Nucleus accumbens (tissue), 56 donors: ENCODE measurements around the gene PLBD2.

Source experiments
- DNase-seq, 56 donors: peaks; one replicate each; lab custom pipeline; 2025; lab: John Stamatoyannopoulos, UW

PLBD2 gene

DNA sequence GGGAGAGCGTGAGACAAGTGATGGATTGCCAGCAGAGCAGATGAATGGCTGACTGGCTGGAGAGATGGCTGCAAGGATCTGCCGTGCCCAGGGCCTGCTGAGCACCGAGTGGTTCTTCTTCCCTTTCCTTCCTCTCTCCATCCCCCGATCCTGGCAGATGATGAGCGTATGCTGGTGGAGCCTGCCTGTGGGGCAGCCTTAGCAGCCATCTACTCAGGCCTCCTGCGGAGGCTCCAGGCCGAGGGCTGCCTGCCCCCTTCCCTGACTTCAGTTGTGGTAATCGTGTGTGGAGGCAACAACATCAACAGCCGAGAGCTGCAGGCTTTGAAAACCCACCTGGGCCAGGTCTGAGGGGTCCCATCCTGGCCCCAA is 79.3 kb downstream of the PLBD2 start:
- no peak for DNase-seq

DNA sequence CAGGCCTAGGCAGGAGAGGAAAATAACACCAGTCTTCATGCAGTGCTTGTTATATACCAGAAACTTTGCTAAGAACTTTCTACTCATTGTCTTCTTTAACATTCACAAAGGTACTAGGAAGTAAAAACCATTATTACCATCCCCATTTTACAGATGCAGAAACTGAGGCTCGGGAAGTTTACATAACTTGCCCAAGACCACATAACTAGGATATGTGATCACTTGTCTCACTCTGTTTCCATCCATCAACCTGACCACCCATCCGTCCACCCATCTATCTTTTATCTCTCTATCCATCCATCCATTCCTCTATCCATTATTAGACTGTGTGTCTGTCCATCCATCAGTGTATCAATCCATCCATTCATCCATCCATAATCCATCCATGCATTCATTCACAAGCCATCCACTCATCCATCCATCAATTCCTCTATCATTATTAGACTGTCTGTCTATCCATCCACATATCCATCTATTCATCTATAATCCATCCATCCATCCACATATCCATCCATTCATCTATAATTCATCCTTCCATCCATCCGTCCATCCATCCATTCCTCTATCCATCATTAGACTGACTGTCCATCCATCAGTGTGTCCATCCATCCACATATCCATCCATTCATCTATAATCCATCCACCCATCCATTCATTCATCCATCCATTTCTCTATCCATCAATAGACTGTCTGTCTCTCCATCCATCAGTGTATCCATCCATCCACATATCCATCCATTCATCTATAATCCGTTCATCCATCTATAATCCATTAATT is 80.3 kb downstream of the PLBD2 start:
- DNase-seq = no peak

DNA sequence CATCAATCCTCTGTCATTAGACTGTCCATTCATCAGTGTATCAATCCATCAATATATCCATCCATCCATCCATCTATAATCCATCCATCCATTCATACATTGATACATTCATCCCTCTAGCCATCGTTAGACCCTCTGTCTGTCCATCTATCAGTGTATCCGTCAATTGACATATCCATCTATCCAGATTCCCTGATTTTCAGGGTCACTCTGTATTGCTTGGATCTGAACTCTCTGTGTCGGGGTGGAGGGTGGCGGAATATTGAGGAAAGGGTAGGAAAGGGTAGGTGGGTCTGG is 80.9 kb downstream of the PLBD2 start:
- no peak for DNase-seq

DNA sequence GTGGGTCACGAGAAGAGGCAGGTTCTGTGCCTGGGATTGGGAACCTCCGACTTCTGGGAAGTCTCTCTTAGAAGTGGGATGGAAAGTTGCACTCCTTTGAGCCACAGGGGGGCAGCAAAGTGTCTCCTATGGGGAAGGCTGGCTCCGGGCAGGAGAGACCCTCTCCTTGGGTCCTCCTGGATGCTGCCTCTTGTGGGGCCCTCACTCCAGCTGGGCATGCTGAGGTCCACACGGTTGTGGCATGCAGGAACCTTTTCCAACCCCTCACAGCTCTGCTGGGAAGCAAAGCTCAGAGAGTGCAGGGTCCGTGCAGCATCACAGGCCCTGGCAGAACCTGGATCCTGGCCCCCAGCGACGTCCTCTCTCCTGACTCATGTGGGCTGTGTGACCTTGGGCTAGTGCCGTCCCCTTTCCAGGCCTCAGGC is 81.2 kb downstream of the PLBD2 start:
- peak in 32 of 56 donors; percentile 1 to 76 (median 12) for DNase-seq

DNA sequence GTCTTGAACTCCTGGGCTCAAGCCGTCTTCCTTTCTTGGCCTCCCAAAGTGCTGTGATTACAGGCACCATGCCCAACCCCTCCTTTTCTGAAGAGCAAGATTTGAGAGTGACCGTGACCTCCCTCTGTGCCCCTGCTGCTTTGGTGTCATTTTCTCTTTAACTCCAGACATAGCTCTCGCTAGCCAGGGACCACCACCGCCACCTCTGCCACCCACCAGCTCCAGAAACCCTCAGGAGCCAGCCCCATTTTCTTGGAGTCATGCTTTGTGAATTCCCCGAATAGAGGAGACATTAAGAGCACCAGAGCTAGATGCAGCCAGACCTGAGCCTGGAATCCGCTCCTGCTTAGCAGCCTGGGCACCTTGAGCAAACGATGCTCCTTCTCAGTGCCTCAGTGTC is 81.9 kb downstream of the PLBD2 start:
- DNase-seq = no peak
